Measurements from ENCODE around the gene MZT2A.

DNA sequence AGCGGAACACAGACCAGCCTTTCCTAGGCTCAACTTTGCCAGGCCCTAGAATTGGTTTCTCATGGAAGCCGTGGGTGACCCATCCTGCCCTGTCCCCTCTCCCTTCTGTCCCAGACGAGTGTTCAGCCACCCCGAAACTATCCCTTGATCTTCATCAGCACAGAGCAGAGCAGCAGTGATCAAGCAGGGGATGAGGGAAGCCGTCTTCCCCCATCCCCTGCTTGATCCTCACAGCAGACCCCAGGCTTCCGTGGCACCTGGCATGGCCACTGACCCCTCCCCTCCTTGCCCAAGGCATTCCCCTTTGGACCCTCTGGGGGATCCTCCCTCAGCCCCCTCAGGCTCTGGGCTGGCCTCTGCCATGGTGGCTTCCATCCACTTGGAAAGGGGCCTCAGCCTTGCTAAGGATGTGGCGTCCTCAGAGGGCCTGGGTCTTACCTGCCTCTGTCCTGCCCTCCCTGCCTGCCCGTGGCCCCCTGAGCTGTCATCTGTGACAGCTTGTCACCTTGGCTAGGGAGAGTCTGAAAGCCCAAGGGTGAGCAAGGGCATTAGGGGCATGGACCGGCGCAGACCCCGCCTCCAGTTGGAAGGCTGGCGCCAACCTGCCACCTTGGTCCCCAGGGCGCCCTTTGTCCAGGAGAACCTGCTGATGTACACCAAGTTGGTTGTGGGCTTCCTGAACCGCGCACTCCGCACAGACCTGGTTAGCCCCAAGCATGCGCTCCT lies 25.1 kb upstream of the MZT2A start:
- no peak for TF ChIP-seq CTCF (IDR thresholded peaks at IDR 0.05; ENCODE audit: insufficient read depth, low read length, poor library complexity, severe bottlenecking)
- no peak for TF ChIP-seq EZH2phosphoT487 (conservative IDR thresholded peaks at IDR 0.05; ENCODE audit: low read length)

Data from SU-DHL-6 (cell line).